ENCODE measurements around the gene VSIG10. TPM values are rescaled to one million over a fixed set of nuclear protein-coding genes. Genes with fewer than 3 reads are reported as not detected.

The VSIG10 gene
- total RNA-seq, 4 donors from 2014 or later: 27.6 to 59.9 (median 39.4) TPM

DNA sequence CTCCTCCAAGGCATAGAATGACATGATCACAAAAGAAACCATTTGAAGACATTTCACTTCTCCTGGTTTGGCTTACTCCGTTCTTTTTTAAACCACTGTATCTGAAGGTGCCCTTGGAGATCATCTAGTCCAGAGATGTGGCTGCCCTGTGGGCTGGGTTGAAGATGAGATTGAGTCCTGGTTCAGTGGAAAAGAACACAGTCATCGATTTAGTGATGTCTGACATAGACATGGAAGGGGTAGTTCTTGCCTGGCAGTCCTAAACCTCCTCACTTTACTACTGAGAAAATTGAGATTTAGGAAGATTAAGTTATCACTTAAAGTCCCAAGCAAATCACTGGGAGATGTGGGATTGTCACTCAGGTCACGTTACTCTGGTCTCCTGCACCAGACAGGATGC is 2.8 kb downstream of the VSIG10 start:
- no peak overlapping the region for H3K27ac ChIP-seq
- no peak for DNase-seq
- TF ChIP-seq, protein P1, sequence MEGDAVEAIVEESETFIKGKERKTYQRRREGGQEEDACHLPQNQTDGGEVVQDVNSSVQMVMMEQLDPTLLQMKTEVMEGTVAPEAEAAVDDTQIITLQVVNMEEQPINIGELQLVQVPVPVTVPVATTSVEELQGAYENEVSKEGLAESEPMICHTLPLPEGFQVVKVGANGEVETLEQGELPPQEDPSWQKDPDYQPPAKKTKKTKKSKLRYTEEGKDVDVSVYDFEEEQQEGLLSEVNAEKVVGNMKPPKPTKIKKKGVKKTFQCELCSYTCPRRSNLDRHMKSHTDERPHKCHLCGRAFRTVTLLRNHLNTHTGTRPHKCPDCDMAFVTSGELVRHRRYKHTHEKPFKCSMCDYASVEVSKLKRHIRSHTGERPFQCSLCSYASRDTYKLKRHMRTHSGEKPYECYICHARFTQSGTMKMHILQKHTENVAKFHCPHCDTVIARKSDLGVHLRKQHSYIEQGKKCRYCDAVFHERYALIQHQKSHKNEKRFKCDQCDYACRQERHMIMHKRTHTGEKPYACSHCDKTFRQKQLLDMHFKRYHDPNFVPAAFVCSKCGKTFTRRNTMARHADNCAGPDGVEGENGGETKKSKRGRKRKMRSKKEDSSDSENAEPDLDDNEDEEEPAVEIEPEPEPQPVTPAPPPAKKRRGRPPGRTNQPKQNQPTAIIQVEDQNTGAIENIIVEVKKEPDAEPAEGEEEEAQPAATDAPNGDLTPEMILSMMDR (IDR thresholded peaks at IDR 0.05): no peak
- TF ChIP-seq POLR2A (IDR thresholded peaks at IDR 0.05): no peak
- H3K4me1 ChIP-seq: peaks cover 0 to 3% of the 10 kb centered on the region in 2 donors
- H3K4me3 ChIP-seq: no peak overlapping the region
- H3K27me3 ChIP-seq: no peaks in the 10 kb centered on the region
- H3K9me3 ChIP-seq: no peaks in the 10 kb centered on the region
- no peaks in the 10 kb centered on the region for H3K36me3 ChIP-seq
- intact Hi-C loops (cut with DNase I; ENCODE audit: low total_unique reads): no loop called here

DNA sequence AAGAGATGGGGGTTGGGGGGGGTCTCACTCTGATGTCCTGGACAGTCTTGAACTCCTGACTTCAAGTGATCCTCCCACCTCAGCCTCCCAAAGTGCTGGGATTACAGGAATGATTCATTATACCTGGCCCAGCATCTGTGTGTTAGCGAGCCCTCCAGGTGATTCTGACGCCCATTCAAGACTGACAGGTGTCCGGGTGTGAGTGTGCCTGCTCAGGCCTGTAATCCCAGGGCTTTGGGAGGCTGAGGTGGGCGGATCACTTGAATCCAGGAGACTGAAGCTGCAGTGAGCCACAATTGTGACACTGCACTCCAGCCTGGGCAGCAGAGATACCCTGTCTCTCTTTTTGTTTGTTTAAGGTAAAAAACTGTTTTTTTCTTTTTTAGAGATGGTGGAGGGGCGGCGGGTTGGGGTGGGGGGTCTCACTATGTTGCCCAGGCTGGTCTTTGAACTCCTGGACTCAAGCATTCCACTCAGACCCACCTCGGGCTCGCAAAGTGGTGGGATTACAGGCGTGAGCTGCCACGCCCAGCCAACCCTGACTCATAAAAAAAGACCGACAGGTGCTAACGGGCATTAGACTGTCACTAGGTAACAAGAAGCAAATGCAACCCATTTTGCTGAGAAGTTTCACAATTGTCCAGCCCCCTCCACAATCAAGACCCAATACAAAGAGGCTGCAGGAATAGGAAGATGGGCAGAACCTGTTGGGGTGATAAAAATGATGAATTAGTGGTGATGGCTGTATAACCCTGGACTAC is 4.7 kb downstream of the VSIG10 start:
- H3K9me3 ChIP-seq: no peaks in the 10 kb centered on the region
- TF ChIP-seq, protein P1 (IDR thresholded peaks at IDR 0.05): no peak
- TF ChIP-seq POLR2A (IDR thresholded peaks at IDR 0.05): no peak
- intact Hi-C loops (cut with DNase I; ENCODE audit: low total_unique reads): no loop called here
- DNase-seq: no peak
- H3K27ac ChIP-seq: no peak overlapping the region
- peaks cover 0 to 3% of the 10 kb centered on the region in 2 donors for H3K4me1 ChIP-seq
- no peaks in the 10 kb centered on the region for H3K36me3 ChIP-seq
- H3K4me3 ChIP-seq: no peak overlapping the region
- no peaks in the 10 kb centered on the region for H3K27me3 ChIP-seq

DNA sequence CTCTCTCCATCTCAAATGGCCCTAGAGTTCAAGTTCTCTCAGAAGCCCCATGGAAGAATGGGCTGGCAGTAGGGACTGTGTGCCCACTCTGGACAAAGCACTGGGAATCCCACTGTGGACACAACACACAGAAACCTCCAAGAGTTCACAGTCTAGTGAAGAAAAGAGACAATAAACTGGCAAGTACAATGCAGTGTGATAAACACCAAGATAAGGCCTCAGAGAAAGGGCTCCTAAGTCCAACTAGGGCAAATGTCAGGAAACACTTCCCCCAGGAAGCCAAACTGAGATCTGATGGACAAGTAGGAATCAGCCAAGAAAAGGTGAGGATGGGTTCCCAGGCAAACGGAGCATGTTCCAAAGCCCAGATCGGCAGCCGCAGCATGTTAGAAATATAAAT is 5.4 kb downstream of the VSIG10 start:
- Histone ChIP-seq H3K4me3 (no peak overlapping the region), H3K27ac (no peak overlapping the region), H3K27me3 (no peaks in the 10 kb centered on the region), H3K36me3 (no peaks in the 10 kb centered on the region), H3K9me3 (no peaks in the 10 kb centered on the region), H3K4me1 (peaks cover 0 to 3% of the 10 kb centered on the region in 2 donors)
- TF ChIP-seq, protein P1 (IDR thresholded peaks at IDR 0.05): no peak
- TF ChIP-seq POLR2A (IDR thresholded peaks at IDR 0.05): no peak
- DNase-seq: no peak
- intact Hi-C loops (cut with DNase I; ENCODE audit: low total_unique reads): no loop called here

DNA sequence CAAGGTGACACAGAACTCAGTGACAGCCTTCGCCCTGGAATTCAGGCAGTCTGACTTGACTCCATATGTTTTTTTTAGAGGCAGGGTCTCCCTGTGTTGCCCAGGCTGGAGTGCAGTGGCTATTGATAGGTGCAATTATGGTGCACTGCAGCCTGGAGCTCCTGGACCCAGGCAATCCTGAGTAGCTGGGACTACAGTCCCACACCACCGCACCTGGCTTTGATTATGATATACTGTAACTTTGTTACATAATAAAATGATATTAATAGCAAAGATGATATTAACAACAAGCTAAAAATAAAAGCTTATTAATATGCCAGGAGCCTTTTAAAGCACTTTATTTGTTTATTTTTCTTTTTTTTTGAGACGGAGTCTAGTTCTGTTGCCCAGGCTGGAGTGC is 9.8 kb downstream of the VSIG10 start:
- H3K4me1 ChIP-seq: no peaks in the 10 kb centered on the region
- no peaks in the 10 kb centered on the region for H3K36me3 ChIP-seq
- no peak overlapping the region for H3K27ac ChIP-seq
- H3K4me3 ChIP-seq: no peak overlapping the region
- H3K9me3 ChIP-seq: no peaks in the 10 kb centered on the region
- H3K27me3 ChIP-seq: no peaks in the 10 kb centered on the region
- intact Hi-C loops (cut with DNase I; ENCODE audit: low total_unique reads): no loop called here
- no peak for DNase-seq
- no peak for TF ChIP-seq POLR2A (IDR thresholded peaks at IDR 0.05)
- TF ChIP-seq, protein P1 (IDR thresholded peaks at IDR 0.05): no peak

DNA sequence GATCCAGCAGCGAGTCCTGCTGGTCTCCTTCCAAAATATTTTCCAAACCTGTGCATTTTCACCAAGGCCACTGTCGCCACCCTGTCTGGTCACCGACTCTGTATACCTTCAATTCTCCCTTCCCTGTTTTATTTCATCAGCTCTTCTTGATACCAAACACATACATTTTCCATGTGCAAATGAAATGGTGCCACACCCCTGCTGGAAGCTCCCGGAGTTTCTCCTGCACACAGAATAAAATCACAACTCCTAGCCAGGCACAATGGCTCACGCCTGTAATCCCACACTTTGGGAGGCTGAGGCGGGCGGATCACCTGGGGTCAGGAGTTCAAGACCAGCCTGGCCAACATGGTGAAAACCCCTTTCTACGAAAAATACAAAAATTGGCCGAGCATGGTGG is 14.0 kb downstream of the VSIG10 start:
- Histone ChIP-seq H3K9me3 (no peaks in the 10 kb centered on the region), H3K4me3 (no peak overlapping the region), H3K27ac (no peak overlapping the region), H3K27me3 (no peaks in the 10 kb centered on the region), H3K4me1 (no peaks in the 10 kb centered on the region), H3K36me3 (no peaks in the 10 kb centered on the region)
- intact Hi-C loops (cut with DNase I; ENCODE audit: low total_unique reads): no loop called here
- DNase-seq: no peak
- TF ChIP-seq, protein P1 (IDR thresholded peaks at IDR 0.05): no peak
- no peak for TF ChIP-seq POLR2A (IDR thresholded peaks at IDR 0.05)
